ENCODE data around the gene GTF2I.
A peak's percentile ranks its signal among the peaks of the same experiment; 100 is the strongest.

DNA sequence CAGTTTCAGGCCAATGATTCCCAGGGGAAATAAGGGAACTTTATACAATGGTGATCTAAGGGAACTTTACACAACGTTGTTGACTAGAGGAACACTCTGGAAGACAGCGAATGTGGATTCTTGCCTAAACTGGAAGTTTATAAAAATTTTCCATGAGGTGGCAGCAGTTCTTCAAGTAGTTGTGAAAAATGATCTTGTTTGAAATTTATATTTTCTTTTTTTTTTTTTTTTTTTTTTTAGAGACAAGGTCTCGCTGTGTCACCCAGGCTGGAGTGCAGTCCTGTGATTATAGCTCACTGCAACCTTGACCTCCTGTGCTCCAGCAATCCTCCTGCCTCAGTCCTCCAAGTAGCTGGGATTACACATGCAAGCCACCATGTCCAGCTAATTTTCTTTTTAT is 32.1 kb upstream of the GTF2I start:
- no peak for TF ChIP-seq EZH2phosphoT487 (IDR thresholded peaks at IDR 0.05; ENCODE audit: borderline replicate concordance, low read length)
- TF ChIP-seq, protein P1, sequence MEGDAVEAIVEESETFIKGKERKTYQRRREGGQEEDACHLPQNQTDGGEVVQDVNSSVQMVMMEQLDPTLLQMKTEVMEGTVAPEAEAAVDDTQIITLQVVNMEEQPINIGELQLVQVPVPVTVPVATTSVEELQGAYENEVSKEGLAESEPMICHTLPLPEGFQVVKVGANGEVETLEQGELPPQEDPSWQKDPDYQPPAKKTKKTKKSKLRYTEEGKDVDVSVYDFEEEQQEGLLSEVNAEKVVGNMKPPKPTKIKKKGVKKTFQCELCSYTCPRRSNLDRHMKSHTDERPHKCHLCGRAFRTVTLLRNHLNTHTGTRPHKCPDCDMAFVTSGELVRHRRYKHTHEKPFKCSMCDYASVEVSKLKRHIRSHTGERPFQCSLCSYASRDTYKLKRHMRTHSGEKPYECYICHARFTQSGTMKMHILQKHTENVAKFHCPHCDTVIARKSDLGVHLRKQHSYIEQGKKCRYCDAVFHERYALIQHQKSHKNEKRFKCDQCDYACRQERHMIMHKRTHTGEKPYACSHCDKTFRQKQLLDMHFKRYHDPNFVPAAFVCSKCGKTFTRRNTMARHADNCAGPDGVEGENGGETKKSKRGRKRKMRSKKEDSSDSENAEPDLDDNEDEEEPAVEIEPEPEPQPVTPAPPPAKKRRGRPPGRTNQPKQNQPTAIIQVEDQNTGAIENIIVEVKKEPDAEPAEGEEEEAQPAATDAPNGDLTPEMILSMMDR (conservative IDR thresholded peaks at IDR 0.05; ENCODE audit: low read depth, low read length): peak; percentile 41; the same call in 1 of the 2 replicates
- no peak for TF ChIP-seq EZH2 (IDR thresholded peaks at IDR 0.05; ENCODE audit: low read length, unreplicated experiment)

All from PC-3 (cell line).